Activated B cell treated with CpG ODN at 0.5 μM for 24 hours (primary cell): ENCODE measurements around the gene ZNF554. TPM values are rescaled to one million over a fixed set of nuclear protein-coding genes. Genes with fewer than 3 reads are reported as not detected.
A peak's percentile ranks its signal among the peaks of the same experiment; 100 is the strongest.

Experiments
- ATAC-seq: fragments of 200-7000 bp; cut with Tn5 transposase; one replicate; pipeline ENCODE4 v1.10.0; 2021; ENCODE audit warnings: low read depth, mild to moderate bottlenecking, moderate library complexity
- CTCF ChIA-PET: fragments of 350-600 bp; sonication (Branson Sonifier 250); formaldehyde crosslinking; loops from one replicate; lab custom pipeline; 2021; ENCODE audit warnings: antibody characterized with exemption; lab: Charles Lee
- POLR2A ChIA-PET: fragments of 350-600 bp; sonication (Branson Sonifier 250); formaldehyde crosslinking; loops from one replicate; lab custom pipeline; 2021; ENCODE audit warnings: antibody characterized with exemption; lab: Charles Lee
- DNase-seq: peaks from one replicate; pipeline ENCODE4 v3.0.0; 2022
- H3K27ac Mint-ChIP-seq: one replicate; pipeline ENCODE4 v1.8.0; 2020; ENCODE audit warnings: mixed read lengths
- H3K27me3 Mint-ChIP-seq: one replicate; pipeline ENCODE4 v1.8.0; 2021; ENCODE audit warnings: mixed read lengths
- H3K36me3 Mint-ChIP-seq: one replicate; pipeline ENCODE4 v1.8.0; 2021; ENCODE audit warnings: low read depth, mixed read lengths
- H3K4me1 Mint-ChIP-seq: one replicate; pipeline ENCODE4 v1.8.0; 2021; ENCODE audit warnings: mixed read lengths
- H3K4me3 Mint-ChIP-seq: one replicate; pipeline ENCODE4 v1.8.0; 2020; ENCODE audit warnings: mild to moderate bottlenecking, mixed read lengths
- H3K9me3 Mint-ChIP-seq: one replicate; pipeline ENCODE4 v1.8.0; 2020; ENCODE audit warnings: mixed read lengths
- CTCF ChIP-seq: fragments of 200-600 bp; IDR thresholded peaks from one replicate; pipeline ENCODE4 v1.8.0; 2022; ENCODE audit warnings: antibody characterized with exemption, mild to moderate bottlenecking
- intact Hi-C: fragments of 100-400 bp; cut with micrococcal nuclease; formaldehyde crosslinking; loops from one replicate; pipeline ENCODE4 v1.15.1; 2024
- total RNA-seq: library from RNA; stranded (reverse); gene quantifications from 2 replicates; pipeline ENCODE4 v1.2.3, GENCODE V29; 2022

ZNF554 gene
- total RNA-seq, 1 donor from 2014 or later, result 3.1 TPM

GRCh38 chr19:2785244-2785997 lies 34.2 kb upstream of the ZNF554 start, which contains the start of gene THOP1:
Gene THOP1, plus strand, starts transcription at chr19:2785503. Its CDS starts 160 bp downstream, at chr19:2785663.
- peak; percentile 93 for DNase-seq
- intact Hi-C loops, result loop anchor here (1.0 kb wide), 2 partner anchors 34 to 36 kb away; partner anchors contain the start of gene ZNF554
- Mint-ChIP-seq H3K27ac (peak within 1 kb of the TSS; percentile 83), H3K4me3 (peak within 1 kb of the TSS; percentile 89), H3K4me1 (peaks cover 86% of the 10 kb centered on the region), H3K36me3 (peaks cover 8% of the 10 kb centered on the region), H3K9me3 (no peaks in the 10 kb centered on the region), H3K27me3 (no peaks in the 10 kb centered on the region)
- ATAC-seq, result peak; percentile 86
- ChIA-PET POLR2A (interaction anchor here (0.5 to 1.3 kb wide), 10 partner anchors 33 to 695 kb away, joined by 3 to 8 read pairs (median 5); partner anchors contain the start of genes GADD45B, SLC39A3 and ZNF555), CTCF (no interaction called here)
- TF ChIP-seq CTCF, result no peak

- ChIA-PET POLR2A (no interaction called here), CTCF (no interaction called here)
- H3K4me3 Mint-ChIP-seq, result peak overlapping the region; percentile 32
- no peak for TF ChIP-seq CTCF
- H3K36me3 Mint-ChIP-seq, result peaks cover 18% of the 10 kb centered on the region
- intact Hi-C loops, result no loop called here
- H3K4me1 Mint-ChIP-seq, result peaks cover 69% of the 10 kb centered on the region
- H3K27me3 Mint-ChIP-seq, result no peaks in the 10 kb centered on the region
- ATAC-seq, result no peak
- no peaks in the 10 kb centered on the region for H3K9me3 Mint-ChIP-seq
- no peak for DNase-seq
- H3K27ac Mint-ChIP-seq, result no peak overlapping the region
Measured at GRCh38 chr19:2787115-2787514, 32.6 kb upstream of the ZNF554 start.

GRCh38 chr19:2788237-2788636 lies 31.4 kb upstream of the ZNF554 start:
- ChIA-PET CTCF (no interaction called here), POLR2A (no interaction called here)
- ATAC-seq, result no peak
- peak overlapping the region; percentile 46 for H3K27ac Mint-ChIP-seq
- peaks cover 66% of the 10 kb centered on the region for H3K4me1 Mint-ChIP-seq
- peaks cover 22% of the 10 kb centered on the region for H3K36me3 Mint-ChIP-seq
- H3K27me3 Mint-ChIP-seq, result no peaks in the 10 kb centered on the region
- H3K9me3 Mint-ChIP-seq, result no peaks in the 10 kb centered on the region
- intact Hi-C loops, result no loop called here
- TF ChIP-seq CTCF, result no peak
- DNase-seq, result no peak
- H3K4me3 Mint-ChIP-seq, result no peak overlapping the region

GRCh38 chr19:2790194-2790556 lies 29.5 kb upstream of the ZNF554 start:
- ATAC-seq, result no peak
- ChIA-PET CTCF (no interaction called here), POLR2A (interaction anchor here (0.7 kb wide), 1 partner anchor 92 kb away, joined by 4 read pairs; no protein-coding TSS in a partner anchor)
- no peak for DNase-seq
- Mint-ChIP-seq H3K27me3 (no peaks in the 10 kb centered on the region), H3K27ac (peak overlapping the region; percentile 82), H3K36me3 (peaks cover 34% of the 10 kb centered on the region), H3K9me3 (no peaks in the 10 kb centered on the region), H3K4me1 (peaks cover 48% of the 10 kb centered on the region), H3K4me3 (peak overlapping the region; percentile 62)
- TF ChIP-seq CTCF, result no peak
- intact Hi-C loops, result no loop called here

GRCh38 chr19:2790557-2791271 lies 29.0 kb upstream of the ZNF554 start:
- CTCF ChIA-PET, result no interaction called here
- no peak for TF ChIP-seq CTCF
- H3K9me3 Mint-ChIP-seq, result no peaks in the 10 kb centered on the region
- ATAC-seq (no peak), DNase-seq (no peak)
- peaks cover 39% of the 10 kb centered on the region for H3K36me3 Mint-ChIP-seq
- H3K4me3 Mint-ChIP-seq, result no peak overlapping the region
- POLR2A ChIA-PET, result no interaction called here
- intact Hi-C loops, result no loop called here
- peaks cover 48% of the 10 kb centered on the region for H3K4me1 Mint-ChIP-seq
- H3K27ac Mint-ChIP-seq, result no peak overlapping the region
- no peaks in the 10 kb centered on the region for H3K27me3 Mint-ChIP-seq
